CD4-positive, alpha-beta T cell (primary cell): ENCODE results near the gene SYT5. TPM values are rescaled to one million over a fixed set of nuclear protein-coding genes. Genes with fewer than 3 reads are reported as not detected.

Source experiments
- ATAC-seq: fragments of 200-7000 bp; cut with Tn5 transposase; one replicate; pipeline ENCODE4 v1.10.0; 2022; ENCODE audit warnings: mild to moderate bottlenecking; ENCODE audit not compliant: poor library complexity
- CTCF ChIA-PET: fragments of 350-600 bp; sonication (Branson Sonifier 250); formaldehyde crosslinking; loops from one replicate; lab custom pipeline; 2021; ENCODE audit warnings: antibody characterized with exemption, inconsistent platforms; lab: Charles Lee
- POLR2A ChIA-PET: fragments of 350-600 bp; sonication (Branson Sonifier 250); formaldehyde crosslinking; loops from one replicate; lab custom pipeline; 2021; ENCODE audit warnings: antibody characterized with exemption, inconsistent platforms; lab: Charles Lee
- DNase-seq, 14 experiments: peaks; one replicate each; pipeline ENCODE4 v3.0.0-alpha.2; 2013 to 2020; ENCODE audit warnings: mixed read lengths in 2 of 14
- H3K27ac ChIP-seq, 2 donors: one replicate each; pipeline versions ENCODE4 v1.5.1 to v1.7.0; 2013; ENCODE audit warnings: low read length in 2 of 2, low read depth in 1 of 2, mild to moderate bottlenecking in 1 of 2
- H3K27me3 ChIP-seq, 2 experiments: 1 replicate in 1 of 2; 2 replicates in 1 of 2; pipeline versions ENCODE4 v1.6.1 to v1.7.0; 2013; ENCODE audit warnings: low read length in 2 of 2, control low read depth in 1 of 2, mild to moderate bottlenecking in 1 of 2, moderate library complexity in 1 of 2; ENCODE audit not compliant: insufficient read depth in 2 of 2, control insufficient read depth in 1 of 2
- H3K36me3 ChIP-seq: one replicate; pipeline ENCODE4 v1.6.1; 2013; ENCODE audit warnings: low read length, control low read depth; ENCODE audit not compliant: insufficient read depth
- H3K4me1 ChIP-seq: one replicate; pipeline ENCODE4 v1.6.1; 2013; ENCODE audit warnings: low read length, control low read depth; ENCODE audit not compliant: insufficient read depth
- H3K4me3 ChIP-seq: one replicate; pipeline ENCODE4 v1.5.1; 2013; ENCODE audit warnings: mild to moderate bottlenecking, low read length, moderate library complexity
- H3K9me3 ChIP-seq, 2 experiments: 1 replicate in 1 of 2; 2 replicates in 1 of 2; pipeline versions ENCODE4 v1.6.1 to v1.7.0; 2013; ENCODE audit warnings: low read length in 2 of 2, mild to moderate bottlenecking in 2 of 2, control low read depth in 1 of 2, moderate library complexity in 1 of 2; ENCODE audit not compliant: control insufficient read depth in 1 of 2, insufficient read depth in 1 of 2
- H3K27ac Mint-ChIP-seq: one replicate; pipeline ENCODE4 v1.8.0; 2020; ENCODE audit warnings: mixed read lengths
- H3K27me3 Mint-ChIP-seq: one replicate; pipeline ENCODE4 v1.8.0; 2021; ENCODE audit warnings: mixed read lengths
- H3K36me3 Mint-ChIP-seq: one replicate; pipeline ENCODE4 v1.8.0; 2021; ENCODE audit warnings: low read depth, mixed read lengths
- H3K4me1 Mint-ChIP-seq: one replicate; pipeline ENCODE4 v1.8.0; 2021; ENCODE audit warnings: low read depth, mixed read lengths
- H3K4me3 Mint-ChIP-seq: one replicate; pipeline ENCODE4 v1.8.0; 2020; ENCODE audit warnings: mild to moderate bottlenecking, mixed read lengths
- H3K9me3 Mint-ChIP-seq: one replicate; pipeline ENCODE4 v1.8.0; 2020; ENCODE audit warnings: mixed read lengths
- intact Hi-C, 2 experiments: fragments of 100-400 bp; cut with DNase I in 1 of 2; cut with micrococcal nuclease in 1 of 2; formaldehyde crosslinking; loops; one replicate each; pipeline versions ENCODE4 v1.15.1 to v1.9.0; 2023 to 2025; cut with DNase I, micrococcal nuclease
- total RNA-seq, 174 experiments: library from RNA in 2 of 174; stranded (reverse) in 2 of 174; gene quantifications; one replicate each; pipeline ENCODE4 v1.2.3 and lab custom pipeline; 2021 to 2026
- TF ChIP-seq, protein P1 (sequence below): fragments of 200-600 bp; IDR thresholded peaks from one replicate; pipeline ENCODE4 v1.8.0; 2022; ENCODE audit warnings: antibody characterized with exemption, mild to moderate bottlenecking

Gene SYT5
- total RNA-seq, 2 experiments from 2014 or later: 0.41 to 0.56 TPM

DNA sequence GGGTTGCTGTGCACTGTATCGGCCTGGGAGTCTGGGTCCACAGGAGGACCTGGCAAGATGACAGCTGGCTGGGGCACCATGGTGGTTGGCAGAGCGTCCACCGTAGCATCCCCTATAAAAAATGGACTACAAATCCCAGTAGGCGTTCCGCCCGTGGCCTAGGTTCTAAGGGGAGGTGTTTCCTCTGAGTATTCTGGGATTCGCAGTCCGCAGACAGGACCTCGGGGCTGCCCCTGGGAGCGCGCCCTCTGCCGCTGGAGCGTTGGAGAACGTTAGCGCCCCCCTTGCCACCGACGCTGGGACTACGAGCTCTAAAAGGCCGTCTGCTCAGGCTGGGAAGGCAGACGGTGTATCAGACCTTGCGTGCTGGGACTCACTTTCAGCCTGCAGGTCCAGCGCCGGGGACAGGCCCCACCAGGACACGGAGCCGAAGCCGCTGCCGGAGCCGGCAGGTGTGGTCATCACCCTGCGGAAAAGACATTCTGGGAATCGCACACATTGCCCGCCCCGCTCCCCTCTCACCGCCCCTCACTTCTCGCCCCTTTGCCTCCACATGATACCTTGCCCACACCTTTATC lies 14.0 kb downstream of the SYT5 start:
- Mint-ChIP-seq H3K4me1 (peaks cover 16% of the 10 kb centered on the region), H3K27ac (peak overlapping the region; percentile 55), H3K36me3 (no peaks in the 10 kb centered on the region), H3K27me3 (peaks cover 71% of the 10 kb centered on the region), H3K4me3 (peak overlapping the region; percentile 85), H3K9me3 (no peaks in the 10 kb centered on the region)
- POLR2A ChIA-PET: interaction anchor here (0.9 to 1.4 kb wide), 2 partner anchors 49 to 88 kb away, joined by 3 read pairs; partner anchors contain the start of gene PPP1R12C
- intact Hi-C loops: no loop called here
- H3K27ac ChIP-seq: no peak overlapping the region
- TF ChIP-seq, protein P1, sequence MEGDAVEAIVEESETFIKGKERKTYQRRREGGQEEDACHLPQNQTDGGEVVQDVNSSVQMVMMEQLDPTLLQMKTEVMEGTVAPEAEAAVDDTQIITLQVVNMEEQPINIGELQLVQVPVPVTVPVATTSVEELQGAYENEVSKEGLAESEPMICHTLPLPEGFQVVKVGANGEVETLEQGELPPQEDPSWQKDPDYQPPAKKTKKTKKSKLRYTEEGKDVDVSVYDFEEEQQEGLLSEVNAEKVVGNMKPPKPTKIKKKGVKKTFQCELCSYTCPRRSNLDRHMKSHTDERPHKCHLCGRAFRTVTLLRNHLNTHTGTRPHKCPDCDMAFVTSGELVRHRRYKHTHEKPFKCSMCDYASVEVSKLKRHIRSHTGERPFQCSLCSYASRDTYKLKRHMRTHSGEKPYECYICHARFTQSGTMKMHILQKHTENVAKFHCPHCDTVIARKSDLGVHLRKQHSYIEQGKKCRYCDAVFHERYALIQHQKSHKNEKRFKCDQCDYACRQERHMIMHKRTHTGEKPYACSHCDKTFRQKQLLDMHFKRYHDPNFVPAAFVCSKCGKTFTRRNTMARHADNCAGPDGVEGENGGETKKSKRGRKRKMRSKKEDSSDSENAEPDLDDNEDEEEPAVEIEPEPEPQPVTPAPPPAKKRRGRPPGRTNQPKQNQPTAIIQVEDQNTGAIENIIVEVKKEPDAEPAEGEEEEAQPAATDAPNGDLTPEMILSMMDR: no peak
- DNase-seq: peak in 10 of 14 experiments; percentile 12 to 79 (median 47)
- peaks cover 16% of the 10 kb centered on the region for H3K4me1 ChIP-seq
- CTCF ChIA-PET: interaction anchor here (0.6 to 1.3 kb wide), 2 partner anchors 77 to 338 kb away, joined by 3 read pairs; no protein-coding TSS in a partner anchor
- H3K9me3 ChIP-seq: peaks cover 0 to 56% of the 10 kb centered on the region in 2 experiments
- peak overlapping the region; percentile 37 for H3K4me3 ChIP-seq
- no peaks in the 10 kb centered on the region for H3K36me3 ChIP-seq
- peak; percentile 69 for ATAC-seq
- peaks cover 74 to 78% of the 10 kb centered on the region in 2 experiments for H3K27me3 ChIP-seq

- ATAC-seq (no peak), DNase-seq (no peak)
- TF ChIP-seq, protein P1: no peak
- Histone ChIP-seq H3K27me3 (peaks cover 67 to 79% of the 10 kb centered on the region in 2 experiments), H3K27ac (no peak overlapping the region), H3K36me3 (no peaks in the 10 kb centered on the region), H3K4me3 (no peak overlapping the region), H3K9me3 (peaks cover 0 to 43% of the 10 kb centered on the region in 2 experiments), H3K4me1 (peaks cover 22% of the 10 kb centered on the region)
- Mint-ChIP-seq H3K4me1 (peaks cover 22% of the 10 kb centered on the region), H3K4me3 (no peak overlapping the region), H3K9me3 (no peaks in the 10 kb centered on the region), H3K27ac (no peak overlapping the region), H3K27me3 (peaks cover 77% of the 10 kb centered on the region), H3K36me3 (no peaks in the 10 kb centered on the region)
- POLR2A ChIA-PET: no interaction called here
- intact Hi-C loops: loop anchor here in 1 of 2 experiments (5.0 kb wide), 1 partner anchor 74 kb away; no protein-coding TSS in a partner anchor
- CTCF ChIA-PET: no interaction called here
Measured at GRCh38 chr19:55161571-55162322, 18.3 kb downstream of the SYT5 start.

GRCh38 chr19:55160986-55161365 lies 19.1 kb downstream of the SYT5 start:
- H3K27me3 Mint-ChIP-seq: peaks cover 75% of the 10 kb centered on the region
- Histone ChIP-seq H3K4me3 (no peak overlapping the region), H3K27ac (no peak overlapping the region), H3K9me3 (peaks cover 0 to 43% of the 10 kb centered on the region in 2 experiments), H3K4me1 (peaks cover 22% of the 10 kb centered on the region), H3K36me3 (no peaks in the 10 kb centered on the region), H3K27me3 (peaks cover 67 to 79% of the 10 kb centered on the region in 2 experiments)
- no peaks in the 10 kb centered on the region for H3K9me3 Mint-ChIP-seq
- TF ChIP-seq, protein P1: no peak
- no peak overlapping the region for H3K4me3 Mint-ChIP-seq
- peak in 1 of 14 experiments; percentile 33 for DNase-seq
- H3K27ac Mint-ChIP-seq: no peak overlapping the region
- ATAC-seq: no peak
- peaks cover 14% of the 10 kb centered on the region for H3K4me1 Mint-ChIP-seq
- CTCF ChIA-PET: interaction anchor here (0.7 to 1.9 kb wide), 14 partner anchors 8 to 343 kb away, joined by 3 to 16 read pairs (median 4); partner anchors contain the start of genes ISOC2, PPP1R12C and UBE2S
- no peaks in the 10 kb centered on the region for H3K36me3 Mint-ChIP-seq
- POLR2A ChIA-PET: interaction anchor here (1.1 kb wide), 2 partner anchors 93 to 247 kb away, joined by 4 read pairs; partner anchors contain the start of gene UBE2S
- intact Hi-C loops: loop anchor here (1.0 to 5.0 kb wide), 2 partner anchors 73 to 74 kb away; no protein-coding TSS in a partner anchor
